Caco-2 (cell line): ENCODE measurements around the gene PRR15L. TPM values are rescaled to one million over a fixed set of nuclear protein-coding genes. Genes with fewer than 3 reads are reported as not detected.

ENCODE experiments used
- BruUV-seq: library from RNA; stranded (reverse); fragments of 400-500 nt; replicated peaks from 2 replicates; lab custom pipeline; 2021; lab: Mats Ljungman, UMichigan
- CTCF ChIA-PET: fragments of 300-600 bp; sonication (Branson Sonifier 250); formaldehyde crosslinking; loops from one replicate; lab custom pipeline; 2022; ENCODE audit warnings: antibody characterized with exemption; lab: Charles Lee
- POLR2A ChIA-PET: fragments of 300-600 bp; sonication (Branson Sonifier 250); formaldehyde crosslinking; loops from one replicate; lab custom pipeline; 2022; ENCODE audit warnings: antibody characterized with exemption; lab: Charles Lee
- DNase-seq, 2 experiments: peaks; one replicate each; pipeline versions ENCODE4 v3.0.0 to v3.0.0-alpha.2; 2020 to 2022
- H3K27me3 ChIP-seq: replicated peaks from 2 replicates; pipeline ENCODE4 v1.6.0; 2011; ENCODE audit warnings: low read length; ENCODE audit not compliant: control insufficient read depth, insufficient read depth
- H3K36me3 ChIP-seq: 2 replicates; pipeline ENCODE4 v1.5.1; 2011; ENCODE audit warnings: low read length; ENCODE audit not compliant: control insufficient read depth, insufficient read depth
- H3K4me1 ChIP-seq: fragments of 250-450 bp; sonication (Bioruptor Pico); 2 replicates; pipeline ENCODE4 v1.5.1; 2020; ENCODE audit warnings: mild to moderate bottlenecking
- H3K4me3 ChIP-seq: 2 replicates; pipeline ENCODE4 v1.5.1; 2011; ENCODE audit warnings: low read depth, mild to moderate bottlenecking, control low read depth, low read length
- H3K9me3 ChIP-seq: fragments of 250-450 bp; sonication (Bioruptor Pico); 2 replicates; pipeline ENCODE4 v1.5.1; 2020; ENCODE audit warnings: mild to moderate bottlenecking, moderate library complexity
- H3K27ac Mint-ChIP-seq: one replicate; pipeline ENCODE4 v1.8.0; 2022; ENCODE audit warnings: mixed read lengths; ENCODE audit not compliant: unreplicated experiment
- H3K27me3 Mint-ChIP-seq: one replicate; pipeline ENCODE4 v1.8.0; 2022; ENCODE audit warnings: mixed read lengths; ENCODE audit not compliant: insufficient read depth, unreplicated experiment
- H3K36me3 Mint-ChIP-seq: one replicate; pipeline ENCODE4 v1.8.0; 2022; ENCODE audit warnings: mild to moderate bottlenecking, mixed read lengths; ENCODE audit not compliant: insufficient read depth, unreplicated experiment
- H3K4me1 Mint-ChIP-seq: one replicate; pipeline ENCODE4 v1.8.0; 2022; ENCODE audit warnings: low read depth, mixed read lengths; ENCODE audit not compliant: unreplicated experiment
- H3K4me3 Mint-ChIP-seq: one replicate; pipeline ENCODE4 v1.8.0; 2022; ENCODE audit warnings: mild to moderate bottlenecking, moderate library complexity, mixed read lengths; ENCODE audit not compliant: unreplicated experiment
- H3K9me3 Mint-ChIP-seq: one replicate; pipeline ENCODE4 v1.8.0; 2022; ENCODE audit warnings: mixed read lengths; ENCODE audit not compliant: unreplicated experiment
- CTCF ChIP-seq, 2 experiments: fragments of 200-600 bp in 1 of 2; IDR thresholded peaks; 1 replicate in 1 of 2; 2 replicates in 1 of 2; pipeline versions ENCODE4 v1.5.1 to v1.8.0; 2011 to 2022; ENCODE audit warnings: antibody characterized with exemption in 1 of 2, control low read depth in 1 of 2, inconsistent platforms in 1 of 2, low read depth in 1 of 2, low read length in 1 of 2, mild to moderate bottlenecking in 1 of 2, moderate library complexity in 1 of 2; ENCODE audit not compliant: insufficient read depth in 1 of 2, severe bottlenecking in 1 of 2, unreplicated experiment in 1 of 2
- intact Hi-C: fragments of 100-400 bp; cut with micrococcal nuclease; formaldehyde crosslinking; loops from one replicate; pipeline ENCODE4 v1.10.0; 2022; ENCODE audit not compliant: unreplicated experiment
- total RNA-seq: library from RNA; stranded (reverse); gene quantifications from 2 replicates; pipeline ENCODE4 v1.2.3, GENCODE V29; 2022

The PRR15L gene
- total RNA-seq, 1 experiment from 2014 or later = 24.3 TPM

- DNase-seq = no peak
- H3K4me3 ChIP-seq = no peak overlapping the region
- Mint-ChIP-seq H3K27ac (no peak overlapping the region), H3K9me3 (peaks cover 7% of the 10 kb centered on the region), H3K4me1 (peaks cover 59% of the 10 kb centered on the region), H3K36me3 (peaks cover 8% of the 10 kb centered on the region), H3K4me3 (no peak overlapping the region), H3K27me3 (no peaks in the 10 kb centered on the region)
- H3K27me3 ChIP-seq = no peaks in the 10 kb centered on the region
- no TSS peak for BruUV-seq
- intact Hi-C loops = no loop called here
- no peak for TF ChIP-seq CTCF (IDR thresholded peaks at IDR 0.05; ENCODE audit: insufficient read depth in 1 of 2, low read depth in 1 of 2, low read length in 1 of 2, severe bottlenecking in 1 of 2, unreplicated experiment in 1 of 2)
- H3K9me3 ChIP-seq = no peaks in the 10 kb centered on the region
- ChIA-PET CTCF (interaction anchor here (1.0 to 1.6 kb wide), 2 partner anchors 16 to 55 kb away, joined by 3 to 6 read pairs; no protein-coding TSS in a partner anchor), POLR2A (no interaction called here)
- no peaks in the 10 kb centered on the region for H3K36me3 ChIP-seq
- H3K4me1 ChIP-seq = peaks cover 77% of the 10 kb centered on the region
Measured at GRCh38 chr17:47962901-47963300, 5.2 kb upstream of the PRR15L start.

- POLR2A ChIA-PET = interaction anchor here (2.2 kb wide), 1 partner anchor 9 kb away, joined by 17 read pairs; the partner anchor contains the start of gene CDK5RAP3
- Mint-ChIP-seq H3K4me1 (peaks cover 64% of the 10 kb centered on the region), H3K4me3 (no peak overlapping the region), H3K9me3 (peaks cover 7% of the 10 kb centered on the region), H3K36me3 (peaks cover 8% of the 10 kb centered on the region), H3K27ac (peak overlapping the region; percentile 21), H3K27me3 (no peaks in the 10 kb centered on the region)
- Histone ChIP-seq H3K9me3 (no peaks in the 10 kb centered on the region), H3K4me3 (no peak overlapping the region), H3K36me3 (no peaks in the 10 kb centered on the region), H3K4me1 (peaks cover 79% of the 10 kb centered on the region), H3K27me3 (no peaks in the 10 kb centered on the region)
- CTCF ChIA-PET = interaction anchor here (1.1 to 8.3 kb wide), 4 partner anchors 8 to 20 kb away, joined by 3 to 157 read pairs (median 19); partner anchors contain the start of genes CDK5RAP3 and PNPO
- no peak for TF ChIP-seq CTCF (IDR thresholded peaks at IDR 0.05; ENCODE audit: insufficient read depth in 1 of 2, low read depth in 1 of 2, low read length in 1 of 2, severe bottlenecking in 1 of 2, unreplicated experiment in 1 of 2)
- intact Hi-C loops = no loop called here
- no TSS peak for BruUV-seq
- no peak for DNase-seq
Measured at GRCh38 chr17:47961406-47961805, 3.7 kb upstream of the PRR15L start.

GRCh38 chr17:47959825-47960655 is 2.4 kb upstream of the PRR15L start:
- H3K27ac Mint-ChIP-seq = peak overlapping the region; percentile 35
- CTCF ChIA-PET = interaction anchor here (0.6 to 8.3 kb wide), 9 partner anchors 9 to 1223 kb away, joined by 3 to 157 read pairs (median 3); partner anchors contain the start of genes CDK5RAP3 and PNPO
- H3K4me1 Mint-ChIP-seq = peaks cover 56% of the 10 kb centered on the region

More at GRCh38 chr17:47959825-47960655, 2.4 kb upstream of the PRR15L start:
- Mint-ChIP-seq H3K36me3 (peaks cover 14% of the 10 kb centered on the region), H3K27me3 (no peaks in the 10 kb centered on the region), H3K9me3 (peaks cover 7% of the 10 kb centered on the region), H3K4me3 (no peak overlapping the region)
- BruUV-seq = no TSS peak
- H3K27me3 ChIP-seq = no peaks in the 10 kb centered on the region
- DNase-seq = peak; percentile 80 to 90
- H3K9me3 ChIP-seq = no peaks in the 10 kb centered on the region
- 0 out of 2 replicates have a peak overlapping the region, but pooled peaks have one; percentile 5 for H3K4me3 ChIP-seq
- intact Hi-C loops = no loop called here
- peaks cover 8% of the 10 kb centered on the region; the same call in 1 of the 2 replicates for H3K36me3 ChIP-seq
- no peak for TF ChIP-seq CTCF (IDR thresholded peaks at IDR 0.05; ENCODE audit: insufficient read depth in 1 of 2, low read depth in 1 of 2, low read length in 1 of 2, severe bottlenecking in 1 of 2, unreplicated experiment in 1 of 2)
- POLR2A ChIA-PET = interaction anchor here (0.5 to 2.2 kb wide), 8 partner anchors 9 to 309 kb away, joined by 3 to 17 read pairs (median 4); partner anchors contain the start of genes CDK5RAP3 and PNPO
- H3K4me1 ChIP-seq = peaks cover 77% of the 10 kb centered on the region
